Measurements from ENCODE around the gene PQBP1. TPM values are rescaled to one million over a fixed set of nuclear protein-coding genes. Genes with fewer than 3 reads are reported as not detected.

Gene PQBP1
- total and polyA plus RNA-seq, 2 of the 13 experiments (the other 11 are each of a cell fraction or from before 2014, with no cell fraction given), result 58.1 to 80.9 TPM

GRCh38 chrX:48897625-48898306, at the start of gene PQBP1, which contains the start of gene TIMM17B (continued):
- TF ChIP-seq ASH2L (IDR thresholded peaks at IDR 0.05; ENCODE audit: insufficient read length, low read depth, low read length) (peak; percentile 63), NFKB2 (CRISPR knock-in tag; IDR thresholded peaks at IDR 0.05; ENCODE audit: borderline replicate concordance) (peak; percentile 48; the same call in 1 of the 2 replicates), ATF4 (CRISPR knock-in tag; IDR thresholded peaks at IDR 0.05) (no peak), HNRNPLL (IDR thresholded peaks at IDR 0.05; ENCODE audit: low read depth, low read length, poor library complexity, severe bottlenecking) (peak; percentile 93), MYC (CRISPR knock-in tag; IDR thresholded peaks at IDR 0.05; ENCODE audit: borderline replicate concordance) (peak; percentile 19; the same call in 1 of the 2 replicates), THYN1 (CRISPR knock-in tag; IDR thresholded peaks at IDR 0.05; ENCODE audit: borderline replicate concordance, low read depth) (no peak), PHF20 (CRISPR knock-in tag; IDR thresholded peaks at IDR 0.05) (no peak), POGZ (CRISPR knock-in tag; IDR thresholded peaks at IDR 0.05) (peak; percentile 48; the same call in 1 of the 2 replicates), SAP130 (CRISPR knock-in tag; IDR thresholded peaks at IDR 0.05; ENCODE audit: low read depth) (peak; percentile 63), ZNF652 (CRISPR knock-in tag; IDR thresholded peaks at IDR 0.05; ENCODE audit: borderline replicate concordance, low read depth) (no peak), KDM5B (CRISPR knock-in tag; IDR thresholded peaks at IDR 0.05; ENCODE audit: borderline replicate concordance) (0 out of 2 replicates have a peak, but pooled peaks have one; percentile 57), ZNF776 (CRISPR knock-in tag; IDR thresholded peaks at IDR 0.05) (0 out of 2 replicates have a peak, but pooled peaks have one; percentile 63), RBM39 (IDR thresholded peaks at IDR 0.05; ENCODE audit: low read depth, low read length, poor library complexity, severe bottlenecking) (peak; percentile 66), MXI1 (IDR thresholded peaks at IDR 0.05; ENCODE audit: borderline replicate concordance, low read depth, low read length) (peak; percentile 55; the same call in 1 of the 3 replicates), FOXJ3 (CRISPR knock-in tag; IDR thresholded peaks at IDR 0.05; ENCODE audit: borderline replicate concordance) (no peak), SPEN (CRISPR knock-in tag; IDR thresholded peaks at IDR 0.05; ENCODE audit: low read depth) (peak; percentile 57; the same call in 1 of the 2 replicates), ZNF605 (CRISPR knock-in tag; IDR thresholded peaks at IDR 0.05) (peak; percentile 63; the same call in 1 of the 2 replicates), NFYC (CRISPR knock-in tag; IDR thresholded peaks at IDR 0.05) (peak; percentile 89), GABPB1 (CRISPR knock-in tag; IDR thresholded peaks at IDR 0.05) (peak; percentile 68)
- TF ChIP-seq, protein P1, sequence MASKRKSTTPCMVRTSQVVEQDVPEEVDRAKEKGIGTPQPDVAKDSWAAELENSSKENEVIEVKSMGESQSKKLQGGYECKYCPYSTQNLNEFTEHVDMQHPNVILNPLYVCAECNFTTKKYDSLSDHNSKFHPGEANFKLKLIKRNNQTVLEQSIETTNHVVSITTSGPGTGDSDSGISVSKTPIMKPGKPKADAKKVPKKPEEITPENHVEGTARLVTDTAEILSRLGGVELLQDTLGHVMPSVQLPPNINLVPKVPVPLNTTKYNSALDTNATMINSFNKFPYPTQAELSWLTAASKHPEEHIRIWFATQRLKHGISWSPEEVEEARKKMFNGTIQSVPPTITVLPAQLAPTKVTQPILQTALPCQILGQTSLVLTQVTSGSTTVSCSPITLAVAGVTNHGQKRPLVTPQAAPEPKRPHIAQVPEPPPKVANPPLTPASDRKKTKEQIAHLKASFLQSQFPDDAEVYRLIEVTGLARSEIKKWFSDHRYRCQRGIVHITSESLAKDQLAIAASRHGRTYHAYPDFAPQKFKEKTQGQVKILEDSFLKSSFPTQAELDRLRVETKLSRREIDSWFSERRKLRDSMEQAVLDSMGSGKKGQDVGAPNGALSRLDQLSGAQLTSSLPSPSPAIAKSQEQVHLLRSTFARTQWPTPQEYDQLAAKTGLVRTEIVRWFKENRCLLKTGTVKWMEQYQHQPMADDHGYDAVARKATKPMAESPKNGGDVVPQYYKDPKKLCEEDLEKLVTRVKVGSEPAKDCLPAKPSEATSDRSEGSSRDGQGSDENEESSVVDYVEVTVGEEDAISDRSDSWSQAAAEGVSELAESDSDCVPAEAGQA (IDR thresholded peaks at IDR 0.05; ENCODE audit: low read depth), result 0 out of 2 replicates have a peak, but pooled peaks have one; percentile 22
- TF ChIP-seq, protein P1 (CRISPR knock-in tag; IDR thresholded peaks at IDR 0.05; ENCODE audit: borderline replicate concordance), result no peak
- TF ChIP-seq, protein P2, sequence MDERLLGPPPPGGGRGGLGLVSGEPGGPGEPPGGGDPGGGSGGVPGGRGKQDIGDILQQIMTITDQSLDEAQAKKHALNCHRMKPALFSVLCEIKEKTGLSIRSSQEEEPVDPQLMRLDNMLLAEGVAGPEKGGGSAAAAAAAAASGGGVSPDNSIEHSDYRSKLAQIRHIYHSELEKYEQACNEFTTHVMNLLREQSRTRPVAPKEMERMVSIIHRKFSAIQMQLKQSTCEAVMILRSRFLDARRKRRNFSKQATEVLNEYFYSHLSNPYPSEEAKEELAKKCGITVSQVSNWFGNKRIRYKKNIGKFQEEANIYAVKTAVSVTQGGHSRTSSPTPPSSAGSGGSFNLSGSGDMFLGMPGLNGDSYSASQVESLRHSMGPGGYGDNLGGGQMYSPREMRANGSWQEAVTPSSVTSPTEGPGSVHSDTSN (CRISPR knock-in tag; IDR thresholded peaks at IDR 0.05), result peak; percentile 58
